IPS-NIHi7 (cell line): ENCODE results near the gene GPSM3.
"Not testable (repeated sequence)": the region's sequence is repeated elsewhere in the genome, so short reads cannot be mapped to it uniquely, and the experiment has no call there.

Experiments used
- DNase-seq: peaks from one replicate; pipeline ENCODE4 v3.0.0; 2012; ENCODE audit warnings: mixed read lengths; ENCODE audit errors: extremely low spot score

Gene GPSM3

DNA sequence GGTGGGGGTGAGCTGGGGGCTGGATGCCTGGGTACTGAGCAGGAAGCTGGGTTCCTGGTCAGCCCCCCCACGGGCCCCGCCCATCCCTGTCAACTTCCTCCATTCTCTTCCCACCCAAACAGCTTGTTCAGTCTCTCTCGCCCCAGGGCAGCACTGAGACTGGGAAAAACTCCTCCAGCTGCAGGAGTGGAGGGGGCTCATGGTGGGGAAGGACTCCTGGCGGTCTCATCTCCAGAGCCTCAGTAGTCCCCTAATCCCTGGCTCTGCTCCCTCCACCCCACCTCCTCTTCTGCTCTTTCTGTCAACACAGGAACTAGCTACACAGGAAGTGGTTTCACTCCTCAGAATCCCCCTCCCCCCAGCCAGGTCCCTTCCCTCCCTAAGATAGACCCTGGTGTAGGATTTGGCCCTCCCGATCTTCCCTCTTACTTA, at the start of gene GPSM3:
TSS of gene GPSM3 (minus strand) at position 36 of the 432 bp plus-strand sequence. CDS start 130 bp downstream, outside the sequence.
- no peak for DNase-seq

DNA sequence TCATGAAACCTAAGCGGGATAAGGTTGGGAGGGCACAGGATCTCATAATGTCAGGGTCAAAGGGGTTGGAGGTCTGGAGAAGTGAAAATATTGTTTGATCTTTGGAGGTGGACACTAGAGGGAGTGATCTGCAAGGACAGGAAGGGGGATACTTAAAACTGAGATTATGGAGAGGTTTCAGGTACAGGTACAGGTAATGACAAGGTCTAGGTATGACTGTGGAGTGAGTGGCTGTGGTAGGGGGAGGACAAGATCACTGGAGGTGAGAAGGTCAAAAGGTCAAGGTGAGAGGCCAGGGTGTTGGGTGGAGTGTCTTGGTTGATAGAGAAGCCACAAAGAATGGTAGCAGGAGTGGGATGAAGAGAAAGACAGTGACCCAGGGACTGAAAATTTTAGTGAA, 48.2 kb upstream of the GPSM3 start:
- no peak for DNase-seq

GRCh38 chr6:32239462-32239861, 47.0 kb upstream of the GPSM3 start:
- no peak for DNase-seq

GRCh38 chr6:32234934-32235333, 42.5 kb upstream of the GPSM3 start:
- peak; percentile 38 for DNase-seq

- DNase-seq: no peak
These were observed 34.0 kb upstream of the GPSM3 start for GRCh38 chr6:32226434-32226833.

DNA sequence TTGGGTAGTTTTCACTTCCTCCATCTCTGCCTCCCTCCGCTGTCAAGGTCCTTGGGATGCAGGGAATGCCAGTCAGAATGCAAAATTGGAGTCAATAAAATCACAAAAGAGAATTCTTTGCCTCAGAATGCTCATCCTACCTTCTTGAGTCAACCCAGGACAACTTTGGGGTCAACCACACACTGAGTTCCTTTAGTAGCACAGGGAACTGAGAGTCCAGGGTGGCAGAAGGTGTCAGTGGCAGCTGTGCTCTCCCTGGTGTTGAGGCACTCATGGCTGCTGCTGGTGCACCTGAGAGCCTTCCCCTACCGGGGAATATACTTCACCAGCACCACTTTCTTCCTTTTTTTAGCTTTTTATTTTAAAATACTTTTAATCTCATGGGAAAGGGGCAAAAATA, 32.3 kb upstream of the GPSM3 start:
- no peak for DNase-seq

DNA sequence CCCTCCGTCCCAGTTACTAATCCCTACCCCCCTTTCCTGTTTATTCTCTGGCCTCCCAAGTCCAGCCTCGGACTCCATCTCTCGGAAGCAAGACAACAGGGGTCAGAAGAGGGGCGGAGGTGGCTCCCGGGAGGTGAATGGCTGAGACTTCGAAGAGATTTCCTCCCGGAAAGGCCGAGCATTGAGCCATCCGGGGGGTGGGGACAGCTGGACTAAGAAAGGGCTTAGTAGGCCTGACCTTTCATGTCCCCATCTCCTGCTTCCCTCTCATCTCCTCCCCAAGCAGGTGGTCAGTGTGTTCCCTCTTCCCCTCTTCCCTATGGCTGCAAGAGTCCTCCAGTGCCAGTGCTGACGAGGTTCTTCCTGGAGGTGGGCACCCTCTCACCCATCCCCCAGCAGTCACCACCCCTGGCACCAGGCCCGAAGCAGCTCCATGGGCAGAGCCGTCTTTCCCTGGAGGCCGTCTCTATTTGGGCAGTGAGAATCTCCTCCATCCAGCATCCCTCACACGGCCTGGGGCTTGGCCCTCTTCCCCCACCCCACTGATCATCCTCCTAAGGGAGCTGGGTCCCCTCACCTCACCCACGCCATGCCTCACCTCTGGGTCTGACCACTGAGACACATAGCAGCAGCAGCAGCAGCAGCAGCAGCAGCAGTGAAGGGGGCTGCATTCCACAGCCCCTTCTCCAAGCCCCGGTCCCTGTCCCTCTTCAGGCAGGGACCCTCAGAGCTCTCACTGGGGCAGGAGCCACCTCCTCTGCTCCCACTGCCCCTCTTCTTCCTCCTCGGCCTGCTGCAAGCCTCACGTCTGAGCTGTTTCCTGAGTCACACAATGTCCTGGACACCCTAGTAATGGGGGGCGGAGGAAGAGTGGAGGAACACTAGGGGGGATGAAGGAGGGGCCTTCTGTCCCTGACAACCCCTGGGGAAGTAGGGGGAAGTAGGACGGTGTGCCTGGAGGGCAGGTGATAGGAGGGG, 31.1 kb upstream of the GPSM3 start, which contains the start of gene NOTCH4:
TSS of gene NOTCH4 (minus strand) at position 810 of the 978 bp plus-strand sequence. CDS start at position 671, 139 bp downstream.
- no peak for DNase-seq

DNA sequence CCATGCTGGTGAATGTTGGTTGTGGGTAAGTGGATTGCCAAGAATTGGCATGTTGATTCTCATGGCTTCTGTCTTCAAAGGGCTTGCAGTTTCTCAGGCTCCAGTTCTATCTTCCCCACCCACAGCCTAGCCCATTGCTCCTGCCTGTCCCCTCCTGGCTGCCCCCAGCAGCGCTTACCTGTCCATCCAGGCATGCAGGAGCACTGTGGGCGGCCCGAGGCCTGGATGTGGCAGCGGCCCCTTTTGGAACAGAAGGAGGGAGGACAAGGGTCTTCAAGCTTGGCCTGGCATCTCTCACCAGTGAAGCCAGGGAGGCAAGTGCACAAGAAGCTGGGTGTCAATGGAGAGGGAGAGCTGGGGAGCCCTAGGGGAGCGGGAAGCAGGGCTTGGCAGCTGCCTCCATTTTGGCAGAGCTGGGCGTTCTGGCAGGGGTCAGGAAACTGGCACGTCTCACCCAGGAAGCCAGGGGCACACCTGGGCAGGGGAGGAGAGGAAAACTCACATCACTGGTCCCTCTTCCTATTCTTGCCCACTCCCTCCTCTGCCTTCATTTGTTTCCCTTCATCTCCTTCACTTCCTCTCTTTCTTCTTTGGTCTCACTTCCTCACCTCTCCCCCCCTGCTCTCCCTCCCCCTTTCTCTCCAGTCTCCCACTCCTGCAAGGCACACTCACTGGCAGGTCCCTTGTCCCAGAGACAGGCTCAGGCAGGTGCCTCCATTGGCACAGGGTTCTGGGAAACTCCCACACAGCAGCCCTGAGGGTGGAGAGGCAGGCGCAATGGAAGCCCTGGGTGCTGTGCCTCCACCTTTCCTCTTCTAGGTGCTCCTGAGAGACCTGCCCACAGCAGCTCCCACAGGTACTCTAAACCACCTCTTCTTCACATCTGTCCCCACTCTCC, 30.1 kb upstream of the GPSM3 start:
- DNase-seq: no peak

DNA sequence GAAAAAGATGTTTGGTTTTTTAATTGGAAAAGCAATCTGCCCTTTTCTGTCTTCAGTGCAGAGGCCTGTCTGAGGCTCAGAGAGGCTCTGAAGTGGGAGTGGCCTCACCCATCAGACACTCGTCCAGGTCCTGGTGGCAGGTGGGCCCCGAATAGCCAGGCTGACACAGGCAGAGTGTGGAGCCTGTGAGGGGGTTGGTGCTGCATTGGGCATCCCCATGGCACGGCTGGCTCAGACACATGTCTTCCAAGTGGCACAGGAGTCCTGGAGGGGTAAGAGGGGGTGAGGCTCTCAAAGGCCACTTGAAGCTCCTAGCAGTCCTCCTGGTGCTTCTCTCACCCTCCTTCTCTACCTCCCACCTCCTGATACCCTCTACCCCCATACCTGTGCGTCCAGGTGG, 27.6 kb upstream of the GPSM3 start:
- no peak for DNase-seq

GRCh38 chr6:32218167-32218566, 25.7 kb upstream of the GPSM3 start:
- DNase-seq: no peak

GRCh38 chr6:32216998-32217397, 24.6 kb upstream of the GPSM3 start:
- no peak for DNase-seq

DNA sequence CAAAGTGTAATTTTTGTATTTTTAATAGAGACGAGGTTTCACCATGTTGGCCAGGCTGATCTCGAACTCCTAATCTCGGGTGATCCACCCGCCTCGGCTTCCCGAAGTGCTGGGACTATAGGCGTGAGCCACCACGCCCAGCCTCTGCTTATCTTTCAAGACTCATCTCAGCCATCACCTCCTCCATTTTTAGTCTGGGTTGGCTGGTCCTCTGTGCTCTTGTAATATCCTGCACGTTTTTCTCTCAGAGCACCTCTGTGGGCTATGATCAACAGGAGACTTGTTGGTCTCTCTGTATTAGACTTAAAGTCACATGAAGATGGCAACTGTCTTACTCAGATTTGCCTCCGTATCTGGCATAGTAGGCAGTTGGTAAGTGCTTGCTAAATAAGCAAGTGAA, 23.8 kb upstream of the GPSM3 start:
- no peak for DNase-seq

GRCh38 chr6:32215617-32216016, 23.2 kb upstream of the GPSM3 start:
- no peak for DNase-seq

DNA sequence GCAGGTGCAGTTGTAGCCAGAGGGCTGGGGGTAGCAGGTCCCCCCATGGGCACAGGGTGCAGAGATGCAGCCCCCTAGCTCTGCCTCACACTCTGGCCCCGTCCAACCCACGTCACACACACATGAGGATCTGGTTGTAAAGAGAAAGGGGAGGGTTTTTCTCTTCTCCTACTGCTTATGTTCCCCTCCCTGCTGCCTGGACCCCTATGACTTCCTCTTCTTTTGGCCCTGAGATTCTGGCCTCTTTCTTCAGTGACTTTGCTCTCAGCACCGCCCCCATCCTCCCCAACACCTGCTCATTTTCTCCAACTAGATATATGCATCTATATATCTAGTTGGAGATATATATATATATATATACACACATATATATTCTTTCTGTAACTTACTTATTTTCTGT, 21.7 kb upstream of the GPSM3 start:
- no peak for DNase-seq

DNA sequence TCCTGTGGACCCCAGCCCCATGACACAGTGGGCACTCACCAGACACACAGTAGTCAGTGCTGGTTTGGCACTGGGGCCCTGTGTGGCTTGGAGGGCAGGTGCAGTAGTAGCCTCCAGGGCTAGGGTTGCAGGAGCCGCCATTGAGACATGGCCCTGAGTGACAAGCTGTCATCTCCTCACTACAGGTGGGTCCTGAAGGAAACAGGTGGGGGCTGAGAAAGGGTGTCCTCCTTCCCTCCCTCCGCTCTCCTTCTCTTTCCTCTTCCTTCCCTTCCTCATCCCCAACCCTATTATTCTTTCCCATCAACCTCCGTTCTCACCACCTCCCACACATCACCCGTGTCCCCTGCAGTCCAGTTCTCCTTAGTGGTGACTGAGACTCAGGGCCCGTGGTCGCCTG, 21.2 kb upstream of the GPSM3 start:
- DNase-seq: no peak

- no peak for DNase-seq
These were observed 19.8 kb upstream of the GPSM3 start for GRCh38 chr6:32212076-32212760.

- not testable (repeated sequence) for DNase-seq
These were observed 19.0 kb upstream of the GPSM3 start for GRCh38 chr6:32211432-32211831.

DNA sequence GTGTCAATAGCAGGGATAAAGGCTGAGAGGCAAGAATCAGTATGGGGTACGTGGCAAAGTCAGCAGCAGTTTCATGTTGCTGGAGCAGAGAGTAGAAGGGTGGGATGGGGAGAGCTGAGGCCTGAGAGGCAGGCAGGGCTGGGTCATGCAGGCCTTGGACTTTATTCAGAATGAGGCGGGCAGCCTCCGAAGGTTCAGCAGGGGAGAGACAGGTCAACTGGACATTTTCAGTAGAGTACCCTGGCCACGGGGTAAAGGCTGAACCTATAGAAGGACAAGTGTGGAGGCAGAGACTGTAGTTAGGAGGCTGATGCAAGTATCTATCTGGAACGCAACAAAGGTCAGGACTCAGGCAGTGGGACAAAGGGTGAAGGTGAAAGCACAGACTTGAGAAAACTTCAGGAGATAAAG, 17.8 kb upstream of the GPSM3 start:
- no peak for DNase-seq

DNA sequence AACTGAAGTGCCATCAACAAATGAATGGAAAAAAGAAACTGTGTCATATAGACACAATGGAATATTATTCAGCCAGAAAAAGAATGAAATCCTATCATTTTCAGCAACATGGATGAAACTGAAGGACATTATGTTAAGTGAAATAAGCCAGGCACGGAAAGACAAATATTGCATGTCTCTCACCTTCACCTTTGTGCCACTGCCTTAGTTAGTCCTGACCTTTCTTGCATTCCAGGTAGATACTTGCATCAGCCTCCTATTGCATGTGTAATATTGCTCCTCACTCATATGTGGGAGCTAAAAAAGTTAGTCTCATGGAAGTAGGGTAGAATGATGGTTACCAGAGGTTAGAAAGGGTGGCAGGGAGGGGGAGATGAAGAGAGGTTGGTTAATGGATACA, 16.6 kb upstream of the GPSM3 start:
- no peak for DNase-seq

DNA sequence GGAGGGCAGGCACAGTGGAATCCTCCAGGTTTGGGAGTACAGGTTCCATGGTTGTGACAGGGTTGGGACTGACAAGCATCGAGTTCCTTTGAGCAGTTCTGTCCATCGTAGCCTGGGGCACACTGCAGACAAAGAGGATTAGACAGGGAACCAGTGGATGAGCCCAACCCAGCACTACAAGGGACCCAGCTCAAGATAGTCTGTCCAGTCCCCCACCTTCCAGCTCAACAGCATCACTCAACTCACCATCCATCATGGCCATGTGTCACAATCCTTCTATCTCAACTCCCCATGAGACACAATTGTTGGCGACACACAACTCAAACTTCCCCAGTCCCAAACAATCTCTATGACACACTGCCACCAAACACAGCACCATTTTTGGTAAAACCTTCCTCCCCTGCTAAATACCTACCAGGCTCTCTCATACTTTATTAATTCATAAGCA, 11.8 kb upstream of the GPSM3 start:
- DNase-seq: no peak

- DNase-seq: no peak
These were observed 11.2 kb upstream of the GPSM3 start for GRCh38 chr6:32203426-32204267.
